ENCODE data around the gene PLPPR1.
"Not testable (repeated sequence)": the region's sequence is repeated elsewhere in the genome, so short reads cannot be mapped to it uniquely, and the experiment has no call there.

PLPPR1 gene

DNA sequence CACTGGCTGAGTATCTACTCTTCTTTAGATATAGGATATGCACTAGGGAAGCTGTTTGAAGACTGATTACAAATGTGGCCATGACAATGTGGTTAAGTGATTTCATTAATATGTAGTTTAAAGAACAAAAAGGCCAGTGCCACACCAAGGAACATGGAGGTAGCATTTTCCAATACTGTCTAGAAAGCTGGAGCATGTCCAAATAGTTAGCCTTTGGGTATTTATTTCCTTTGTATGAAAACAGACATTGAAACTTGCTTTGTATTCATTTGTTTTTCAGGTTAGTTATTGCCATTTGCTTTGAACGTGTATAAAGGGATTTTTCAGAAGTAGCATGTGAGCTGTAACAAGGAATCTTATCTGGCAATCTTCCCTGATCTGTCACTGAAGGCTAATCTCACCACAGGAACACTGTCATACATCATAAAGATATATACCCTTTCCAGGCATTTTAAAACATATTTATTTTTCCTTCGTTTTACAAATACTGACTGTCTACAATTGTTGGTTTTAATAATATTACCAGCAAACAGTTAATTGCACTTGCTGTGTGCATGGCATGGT is 93.4 kb downstream of the PLPPR1 start:
- no peak for DNase-seq (ENCODE audit: low read depth in 2 of 2)

DNA sequence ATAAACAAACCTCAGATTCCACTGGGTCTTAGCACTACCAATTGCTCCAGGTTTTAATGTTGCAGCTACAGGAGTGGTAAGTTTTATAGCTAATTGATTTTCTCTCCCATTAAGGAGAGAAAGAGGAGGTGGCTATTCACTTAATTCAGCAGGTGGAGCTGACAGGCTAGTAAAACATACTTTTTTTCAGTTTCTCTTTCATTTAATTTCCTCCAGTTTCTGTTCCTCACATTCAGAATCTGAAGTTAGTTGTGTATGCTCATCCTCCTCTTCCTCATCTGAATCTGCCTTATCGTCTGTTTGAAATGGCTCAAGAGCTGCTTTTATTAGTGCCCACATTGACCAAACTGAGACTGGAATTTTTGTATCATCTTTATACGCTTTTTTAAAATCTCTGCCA is 98.0 kb downstream of the PLPPR1 start:
- DNase-seq (ENCODE audit: low read depth in 2 of 2): no peak

DNA sequence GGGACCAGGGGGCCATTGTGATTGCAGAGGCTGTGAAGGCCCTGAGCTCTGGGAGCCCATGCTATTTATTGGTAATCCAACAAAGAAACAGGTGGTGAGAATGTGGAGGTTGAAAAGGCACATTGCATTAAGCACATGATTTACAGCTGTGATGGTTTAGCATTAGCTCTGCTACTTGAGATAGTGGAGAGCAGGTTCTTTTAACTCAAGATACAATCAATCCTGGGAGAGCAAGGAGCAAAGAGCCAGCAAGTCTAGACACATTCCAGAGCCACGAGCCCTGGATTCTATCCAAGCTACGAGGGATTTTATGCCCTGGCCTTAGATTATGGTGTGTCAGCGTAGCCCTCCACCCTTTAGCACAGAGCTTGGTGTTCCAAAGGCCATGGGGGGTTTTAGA is 98.8 kb downstream of the PLPPR1 start:
- not testable (repeated sequence) for DNase-seq (ENCODE audit: low read depth in 2 of 2)

DNA sequence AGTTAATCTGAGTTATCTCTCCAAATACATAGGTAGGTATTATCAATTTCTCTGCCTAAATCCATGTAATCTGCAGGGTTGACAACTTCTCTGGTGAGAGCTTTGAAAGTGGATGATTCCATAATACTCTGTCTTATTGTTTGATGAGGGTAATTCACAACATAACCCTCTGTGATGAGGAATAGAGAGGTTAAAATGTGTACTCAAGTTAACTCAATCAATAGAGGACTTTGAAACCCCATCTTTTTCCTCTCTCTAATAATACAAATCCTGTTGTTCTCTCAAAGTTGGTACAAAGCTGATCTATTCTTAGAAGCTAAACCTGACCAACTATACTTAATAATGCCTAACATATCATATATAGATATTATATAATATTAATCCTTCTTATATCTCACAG is 100.1 kb downstream of the PLPPR1 start:
- no peak for DNase-seq (ENCODE audit: low read depth in 2 of 2)

DNA sequence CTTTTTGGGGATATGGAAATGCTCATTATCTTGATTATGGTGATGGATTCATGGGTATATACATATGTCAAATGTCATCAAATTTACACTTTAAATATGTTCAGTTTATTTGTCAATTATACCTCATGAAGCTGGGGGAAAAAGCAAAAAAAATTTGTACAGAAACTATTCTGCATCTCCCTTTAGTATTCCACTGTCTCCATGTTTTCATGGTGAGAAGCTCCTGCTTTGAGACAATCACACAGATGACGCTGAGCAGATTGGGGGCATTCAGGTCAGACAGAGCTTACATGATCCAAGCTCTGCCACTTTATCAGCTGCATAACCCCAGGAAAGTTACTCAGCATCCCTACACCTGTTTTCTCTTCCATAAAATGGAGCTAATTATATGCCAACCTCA is 101.5 kb downstream of the PLPPR1 start:
- no peak for DNase-seq (ENCODE audit: low read depth in 2 of 2)

DNA sequence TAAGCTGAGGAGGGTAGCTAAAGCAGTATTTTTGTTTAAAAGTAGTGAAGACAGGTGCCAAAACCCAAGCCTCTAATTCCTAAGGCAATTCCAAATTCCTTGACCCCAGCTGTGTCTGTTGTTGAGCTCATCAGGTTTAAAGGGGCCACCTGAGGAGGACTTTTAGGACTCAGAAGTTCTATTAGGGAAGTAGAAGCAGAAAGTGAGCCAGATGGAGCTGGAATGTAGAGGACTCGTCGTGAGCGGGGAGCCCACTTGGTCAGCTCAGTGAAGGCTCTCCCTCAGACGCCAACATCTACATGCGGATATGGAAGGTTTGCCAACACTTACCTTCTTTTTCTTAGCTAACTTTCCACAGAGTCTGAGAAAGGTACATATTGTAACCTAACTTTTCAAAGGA is 102.8 kb downstream of the PLPPR1 start:
- no peak for DNase-seq (ENCODE audit: low read depth in 2 of 2)

DNA sequence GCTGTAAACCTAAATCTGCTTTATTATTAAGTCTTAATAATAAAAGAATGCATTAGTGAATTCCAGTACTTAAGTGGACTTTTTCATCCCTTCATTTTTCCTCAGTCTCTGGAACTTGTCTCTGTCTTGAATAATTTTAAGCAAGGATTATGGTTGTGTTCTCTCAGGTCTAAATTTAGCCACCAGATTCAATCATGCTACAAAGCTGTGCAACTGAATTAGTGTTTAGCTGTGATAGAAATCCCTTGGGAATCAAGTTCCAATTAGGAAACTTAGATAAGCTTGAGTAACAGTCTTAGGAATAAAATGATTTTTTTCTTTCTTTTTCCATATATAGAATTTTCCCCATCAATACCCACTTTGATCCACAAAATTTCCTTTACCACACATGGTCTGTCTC is 104.3 kb downstream of the PLPPR1 start:
- no peak for DNase-seq (ENCODE audit: low read depth in 2 of 2)

DNA sequence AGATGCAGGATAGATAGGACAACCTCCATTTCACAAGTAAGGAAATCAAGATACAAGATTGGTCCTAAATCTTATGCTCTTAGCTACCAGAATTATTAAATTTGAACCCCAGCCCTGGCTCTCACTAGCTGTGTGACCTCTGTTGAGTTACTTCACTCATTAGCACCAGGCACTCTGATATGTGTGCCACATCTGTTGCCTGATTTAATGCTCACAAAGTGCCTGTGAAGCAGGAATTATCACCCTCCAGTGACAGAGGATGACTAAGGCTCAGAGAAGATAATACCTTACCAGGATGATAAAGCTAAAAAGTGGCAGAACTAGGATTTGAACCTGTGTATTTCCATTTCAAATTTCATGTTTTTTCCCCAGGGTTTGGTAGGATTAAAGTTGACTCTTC is 110.0 kb downstream of the PLPPR1 start:
- DNase-seq (ENCODE audit: low read depth in 2 of 2): no peak

DNA sequence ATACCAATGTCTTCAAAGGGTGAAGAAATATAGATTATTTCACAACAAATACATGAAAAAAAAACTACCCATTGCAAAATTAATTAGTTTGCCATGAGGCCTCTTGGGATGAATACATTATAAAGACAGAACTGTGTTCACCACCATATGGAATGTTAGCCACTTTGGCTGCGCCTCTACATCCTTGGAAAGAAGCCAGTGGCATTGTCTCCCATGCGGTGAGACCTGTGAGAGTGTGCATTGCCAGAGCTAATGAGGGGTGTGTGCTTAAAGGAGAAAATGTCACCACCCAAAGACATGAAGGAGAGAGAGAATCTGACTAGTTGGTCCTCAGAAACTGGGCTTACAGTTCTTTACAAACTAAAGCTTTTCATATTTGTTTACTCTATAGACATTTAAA is 110.6 kb downstream of the PLPPR1 start:
- no peak for DNase-seq (ENCODE audit: low read depth in 2 of 2)

DNA sequence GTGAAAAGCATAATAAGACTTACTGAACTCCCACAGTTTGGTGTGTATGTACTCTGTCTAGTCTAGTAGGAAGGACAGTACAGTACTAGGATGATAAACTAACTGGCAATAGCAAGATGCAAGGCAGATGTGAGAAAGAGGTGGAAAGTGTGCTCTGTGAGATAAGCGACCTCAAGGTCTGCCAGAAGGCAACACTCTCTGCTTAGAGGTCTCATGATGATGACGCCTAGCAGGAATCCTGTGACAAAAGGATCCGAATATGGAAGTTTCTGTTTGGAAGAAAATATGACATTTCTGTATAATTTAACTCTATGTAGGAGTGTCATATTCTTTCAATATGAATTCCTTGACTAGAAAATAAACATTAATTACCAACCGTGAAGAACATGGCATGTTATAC is 112.2 kb downstream of the PLPPR1 start:
- DNase-seq (ENCODE audit: low read depth in 2 of 2): no peak

DNA sequence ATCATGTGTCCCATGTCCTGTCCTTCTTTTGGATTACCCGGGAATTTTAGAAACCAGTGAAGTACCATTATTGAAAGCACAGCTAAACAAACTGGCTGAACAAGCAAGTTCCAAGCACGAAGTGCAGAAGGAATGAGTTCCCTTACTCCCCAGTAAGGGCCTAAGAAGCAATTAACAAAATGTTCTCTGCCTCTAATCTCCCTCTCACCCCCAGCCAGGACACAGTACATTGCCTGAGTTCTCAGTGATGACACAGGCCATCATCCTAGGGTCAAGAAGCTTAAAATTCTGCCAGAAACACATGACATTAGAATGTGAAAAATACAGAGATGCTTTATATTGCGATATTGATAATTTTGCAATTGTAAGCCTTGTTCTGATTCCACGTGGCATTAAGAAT is 118.0 kb downstream of the PLPPR1 start:
- DNase-seq (ENCODE audit: low read depth in 2 of 2): no peak

DNA sequence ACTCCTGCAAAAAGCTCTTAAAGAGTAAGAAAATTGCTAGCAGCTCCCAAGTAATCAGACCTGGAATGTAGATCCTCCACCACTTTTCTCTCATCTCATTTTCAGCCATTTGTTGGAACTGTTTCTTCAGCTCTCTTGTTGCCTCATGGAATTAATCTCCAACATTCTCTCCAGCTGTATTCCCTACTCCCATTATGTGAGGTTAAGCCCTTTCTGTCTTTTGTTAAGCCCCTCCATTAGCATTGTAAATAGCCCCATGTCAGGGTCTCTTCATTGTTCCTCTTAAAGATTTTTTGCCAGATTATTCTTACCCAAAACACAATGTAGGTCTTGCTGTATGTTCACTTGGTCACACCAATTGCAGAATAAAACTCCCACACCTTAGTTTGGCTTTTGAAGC is 119.8 kb downstream of the PLPPR1 start:
- DNase-seq (ENCODE audit: low read depth in 2 of 2): no peak

DNA sequence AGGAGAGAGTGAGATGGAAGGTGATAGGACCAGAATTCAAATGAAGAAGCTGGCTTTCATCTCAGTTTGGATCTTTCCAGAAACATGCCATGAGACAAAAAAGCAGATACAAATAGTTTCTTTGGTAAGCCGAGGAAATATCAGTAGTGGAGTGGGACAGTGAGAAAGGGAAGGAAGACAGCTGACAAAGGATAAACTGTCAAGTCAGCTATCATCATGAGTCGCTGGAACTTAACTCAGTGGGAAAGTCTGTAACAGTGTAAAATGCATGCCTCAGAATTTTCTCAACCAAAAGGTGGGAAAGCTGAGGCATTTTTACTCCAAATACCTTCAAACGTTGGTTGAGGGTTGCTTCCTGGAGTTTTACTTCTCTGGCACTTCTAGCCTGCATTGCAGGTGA is 129.8 kb downstream of the PLPPR1 start:
- no peak for DNase-seq (ENCODE audit: low read depth in 2 of 2)

DNA sequence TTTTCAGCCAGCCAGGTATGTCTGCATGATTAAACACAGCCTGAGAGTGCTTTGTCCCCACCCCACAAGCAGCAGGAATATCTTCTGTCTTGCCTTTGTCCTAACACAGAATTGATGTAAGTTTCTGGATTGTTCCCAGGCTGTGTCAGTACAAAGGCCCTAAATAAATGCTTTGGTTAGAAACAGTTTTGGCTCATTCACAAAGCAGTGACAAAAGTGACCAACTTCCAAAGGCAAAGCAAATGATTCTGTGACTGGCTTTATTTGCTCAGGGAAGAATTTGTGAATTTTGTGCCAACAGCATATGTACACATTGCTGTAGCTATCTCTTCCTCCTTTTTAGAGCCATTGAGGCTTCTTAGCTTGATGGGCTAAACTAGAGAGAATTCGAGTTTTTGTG is 133.7 kb downstream of the PLPPR1 start:
- no peak for DNase-seq (ENCODE audit: low read depth in 2 of 2)

DNA sequence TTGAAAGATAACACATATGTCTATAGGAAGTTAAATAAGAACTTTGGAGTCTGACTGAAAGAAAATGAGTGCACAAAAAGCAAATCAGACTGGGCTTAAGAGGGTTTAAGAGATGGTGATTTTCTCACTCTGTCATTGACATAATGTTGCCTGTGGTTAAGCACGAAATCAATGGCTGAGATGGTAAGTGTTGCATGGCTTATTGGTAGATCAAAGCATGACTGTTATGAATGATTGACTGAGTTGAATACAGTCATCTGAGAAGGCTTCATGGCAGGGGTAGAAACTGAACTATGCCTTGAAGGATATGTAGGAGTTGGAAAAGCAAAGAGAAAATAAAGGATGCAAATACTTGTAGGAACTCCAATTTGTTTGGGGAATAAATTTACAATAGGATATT is 136.6 kb downstream of the PLPPR1 start:
- no peak for DNase-seq (ENCODE audit: low read depth in 2 of 2)

DNA sequence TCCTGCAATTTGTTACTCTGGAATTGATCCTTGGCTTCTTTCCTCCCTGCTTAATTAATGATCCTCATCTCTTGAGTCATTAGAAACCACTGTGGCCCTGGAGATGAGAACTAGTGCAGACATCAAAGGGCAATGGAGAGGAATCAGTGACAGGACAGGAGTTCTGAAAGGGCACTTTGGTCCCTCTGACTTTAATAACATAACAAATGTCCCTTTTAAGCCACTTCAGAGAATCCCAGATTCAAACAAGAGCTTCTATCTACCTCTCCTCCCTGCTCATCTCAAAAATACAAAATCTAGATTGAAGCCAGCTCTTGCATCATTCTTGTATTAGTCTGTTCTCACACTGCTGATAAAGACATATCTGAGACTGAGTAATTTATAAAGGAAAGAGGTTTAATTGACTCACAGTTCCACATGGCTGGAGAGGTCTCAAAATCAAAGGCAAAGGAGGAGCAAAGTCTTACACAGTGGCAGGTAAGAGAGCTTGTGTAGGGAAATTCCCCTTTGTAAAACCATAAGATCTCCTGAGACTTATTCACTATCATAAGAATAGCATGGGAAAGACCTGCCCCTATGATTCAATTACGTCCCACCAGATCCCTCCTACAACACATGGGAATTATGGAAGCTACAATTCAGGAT is 139.1 kb downstream of the PLPPR1 start:
- DNase-seq (ENCODE audit: low read depth in 2 of 2): no peak

DNA sequence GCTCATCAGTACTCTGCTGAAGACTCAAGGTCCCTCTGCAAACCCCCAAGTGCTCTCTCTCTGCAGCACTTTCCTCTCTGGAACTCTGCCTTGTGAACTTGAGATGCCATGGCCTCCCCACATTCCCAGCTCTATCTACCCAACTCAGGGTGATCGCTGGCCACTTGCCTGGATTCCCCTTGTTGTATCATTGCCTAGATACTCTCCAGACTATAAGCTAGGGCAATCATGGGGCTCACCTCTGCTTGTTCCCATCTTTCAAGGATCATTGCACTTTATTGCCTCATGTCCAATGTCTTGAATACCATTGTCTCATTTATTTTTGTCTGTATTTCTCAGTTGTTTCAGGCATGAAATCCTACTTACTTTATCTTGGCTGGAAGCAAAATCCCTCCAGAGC is 144.1 kb downstream of the PLPPR1 start:
- no peak for DNase-seq (ENCODE audit: low read depth in 2 of 2)

DNA sequence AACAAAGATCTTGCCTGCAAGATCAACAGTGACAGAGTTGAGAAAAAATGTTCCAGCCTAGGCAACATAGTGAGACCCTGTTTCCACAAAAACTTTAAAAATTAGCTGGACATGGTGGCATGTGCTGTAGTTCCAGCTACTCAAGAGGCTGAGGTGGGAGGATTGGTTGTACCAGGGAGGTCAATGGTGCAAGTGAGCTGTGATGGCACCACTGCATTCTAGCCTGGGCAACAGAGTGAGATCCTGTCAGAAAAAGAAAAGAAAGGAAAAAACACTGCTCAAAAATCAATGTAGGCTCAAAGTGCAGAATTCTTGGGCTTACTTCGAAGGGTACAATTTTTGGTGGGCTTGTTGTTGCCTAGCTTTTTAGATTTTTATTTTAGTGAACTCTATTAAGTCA is 145.4 kb downstream of the PLPPR1 start:
- no peak for DNase-seq (ENCODE audit: low read depth in 2 of 2)

DNA sequence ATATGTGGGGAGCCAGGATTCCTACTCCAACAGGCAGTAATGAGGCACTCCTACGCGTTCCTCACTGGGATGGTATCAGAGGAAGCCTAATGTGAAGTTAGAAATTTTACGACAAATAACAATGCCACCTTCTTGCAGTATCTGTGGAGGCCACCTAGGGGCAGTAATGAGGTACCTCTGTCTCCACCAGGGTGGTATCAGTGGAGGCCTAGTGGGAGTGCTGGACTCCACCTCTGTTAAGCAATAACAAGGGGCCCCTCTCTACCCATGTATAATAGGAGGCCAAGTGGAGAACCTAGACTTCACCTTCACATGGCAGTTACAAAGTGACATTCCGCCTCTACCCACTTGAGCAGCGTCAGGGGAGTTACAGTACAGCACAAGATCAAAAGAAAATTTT is 147.9 kb downstream of the PLPPR1 start:
- DNase-seq (ENCODE audit: low read depth in 2 of 2): no peak

DNA sequence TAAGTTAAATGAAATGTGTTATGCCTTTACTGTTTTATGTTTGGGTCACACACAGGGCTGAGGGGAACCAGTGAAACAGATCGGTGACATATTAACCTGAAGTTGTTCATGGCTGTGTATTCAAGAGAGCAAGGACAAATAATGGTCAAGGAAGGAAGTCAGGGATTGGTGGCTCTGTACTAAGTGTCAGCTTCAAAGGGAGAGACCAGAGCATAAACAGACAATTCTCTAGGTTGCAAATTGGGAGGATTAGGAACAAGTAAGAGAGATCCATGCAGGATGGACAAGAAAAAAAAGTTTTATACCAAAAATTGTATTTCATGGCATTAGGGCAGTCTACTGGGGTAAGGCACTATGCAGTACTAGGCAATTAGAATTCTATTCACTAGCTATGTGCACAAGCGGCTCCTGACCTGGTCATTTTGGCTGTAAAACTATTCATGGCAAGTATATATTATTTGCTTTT is 156.3 kb downstream of the PLPPR1 start:
- no peak for DNase-seq (ENCODE audit: low read depth in 2 of 2)

DNA sequence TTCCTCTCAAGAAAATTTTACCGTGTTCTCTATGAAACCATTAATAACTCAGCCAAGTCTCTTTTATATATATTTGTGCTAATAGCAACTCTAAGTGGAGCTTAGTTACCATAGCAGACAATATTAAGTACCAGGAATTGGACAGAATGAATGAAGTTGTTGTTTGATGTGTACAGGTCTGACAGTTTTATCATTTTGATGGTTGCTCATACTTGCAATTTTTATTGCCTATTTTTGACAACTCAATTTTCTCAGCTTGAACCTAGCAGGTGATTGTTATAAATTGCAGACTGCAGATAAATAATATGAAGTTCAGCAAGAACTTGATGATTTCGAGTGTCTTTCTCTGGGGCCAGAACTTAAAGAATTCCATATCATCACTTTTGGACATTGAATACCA is 163.2 kb downstream of the PLPPR1 start:
- DNase-seq (ENCODE audit: low read depth in 2 of 2): no peak

DNA sequence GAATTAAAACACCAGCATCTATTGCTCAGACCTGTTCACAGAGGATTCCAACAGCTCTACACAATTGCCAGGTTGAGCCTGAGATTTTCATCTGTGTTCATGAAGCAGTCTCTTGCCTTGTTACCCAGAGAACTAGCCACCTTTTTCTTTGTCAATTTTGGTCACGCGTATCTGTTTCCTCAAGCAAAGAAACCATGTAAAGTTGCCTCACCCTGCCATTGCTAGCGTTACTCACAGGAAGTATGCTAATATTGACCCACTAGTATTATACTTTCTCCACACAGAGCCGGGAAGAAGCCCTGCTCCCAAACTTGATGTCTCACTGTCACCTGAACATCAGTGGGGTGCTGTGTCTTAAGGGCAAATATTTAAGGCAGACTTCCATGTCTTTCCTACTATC is 168.5 kb downstream of the PLPPR1 start:
- no peak for DNase-seq (ENCODE audit: low read depth in 2 of 2)

DNA sequence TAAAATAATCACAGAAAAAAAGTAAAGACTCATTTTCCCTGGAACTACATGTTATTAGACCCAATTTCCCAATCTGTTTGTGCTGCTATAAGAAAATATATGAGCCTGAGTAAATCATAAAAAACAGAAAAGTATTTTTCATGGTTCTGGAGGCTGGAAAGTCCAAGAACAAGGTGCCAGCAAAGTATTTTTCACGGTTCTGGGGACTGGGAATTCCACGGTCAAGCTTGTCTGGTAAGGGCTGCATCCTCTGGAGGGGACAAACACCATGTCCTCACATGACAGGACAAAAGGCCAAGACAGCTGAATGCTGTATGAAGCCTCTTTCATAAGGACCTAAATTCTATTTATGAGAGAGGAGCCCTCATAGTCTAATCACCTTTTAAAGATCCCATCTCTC is 172.3 kb downstream of the PLPPR1 start:
- DNase-seq (ENCODE audit: low read depth in 2 of 2): no peak

DNA sequence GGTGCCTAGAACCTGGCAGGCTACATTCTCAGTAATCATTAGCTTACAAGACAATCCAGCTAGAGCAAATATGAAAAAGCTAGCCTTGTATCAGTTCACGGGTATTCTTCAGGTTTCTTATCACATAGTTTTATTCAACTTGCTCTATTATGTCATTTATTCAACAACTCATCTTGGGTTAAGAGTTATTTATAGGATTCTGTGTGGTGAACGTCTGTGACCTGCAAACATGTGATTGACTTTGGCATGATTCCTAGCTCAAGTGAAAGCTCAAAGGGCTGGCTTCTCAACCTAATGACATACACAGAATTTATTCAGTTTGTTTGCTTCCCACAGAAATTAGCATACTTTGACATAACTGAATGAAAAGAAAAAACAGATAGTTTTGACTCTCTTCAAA is 173.1 kb downstream of the PLPPR1 start:
- no peak for DNase-seq (ENCODE audit: low read depth in 2 of 2)

Data from stimulated activated CD8-positive, alpha-beta memory T cell treated with anti-CD3 and anti-CD28 coated beads, Interleukin-7, amount 100 ng/mL, for 1 hour (primary cell).